ENCODE results near the gene NMU. TPM values are rescaled to one million over a fixed set of nuclear protein-coding genes. Genes with fewer than 3 reads are reported as not detected.

The NMU gene
- total and polyA plus RNA-seq, 2 of the 4 experiments (the other 2 are of a cell fraction) = not detected

GRCh38 chr4:55684276-55684675 is 48.2 kb upstream of the NMU start:
- CTCF ChIA-PET = no interaction called here
- POLR2A ChIA-PET (ENCODE audit: unreplicated experiment) = no interaction called here
- Histone ChIP-seq H3K9me1 (ENCODE audit: insufficient read depth, low read length) (no peaks in the 10 kb centered on the region), H3K4me2 (ENCODE audit: low read depth, low read length) (no peak overlapping the region), H4K20me1 (ENCODE audit: insufficient read depth, low read length) (no peaks in the 10 kb centered on the region), H3K79me1 (ENCODE audit: low read depth in 1 of 2, low read length in 2 of 2) (no peaks in the 10 kb centered on the region), H3K18ac (ENCODE audit: low read depth, low read length) (no peak overlapping the region), H2BK20ac (ENCODE audit: low read depth, low read length) (no peak overlapping the region), H3K27ac (ENCODE audit: insufficient read depth, low read length) (no peak overlapping the region), H2AFZ (replicated peaks; ENCODE audit: low read length, poor library complexity) (no peak overlapping the region), H3K27me3 (ENCODE audit: control insufficient read depth, insufficient read depth, low read length) (no peaks in the 10 kb centered on the region), H3K56ac (ENCODE audit: extremely low read depth, insufficient read depth, low read length) (no peak overlapping the region), H3K14ac (replicated peaks; ENCODE audit: low read depth, low read length) (no peak overlapping the region), H3K4me3 (ENCODE audit: insufficient read depth, low read depth, low read length) (no peak overlapping the region), H4K91ac (ENCODE audit: insufficient read depth, low read depth, low read length) (no peak overlapping the region), H3K9me3 (ENCODE audit: control insufficient read depth, insufficient read depth, low read length) (no peaks in the 10 kb centered on the region), H3K4me1 (ENCODE audit: control insufficient read depth, insufficient read depth, low read length) (no peaks in the 10 kb centered on the region), H3K23ac (ENCODE audit: low read depth, low read length) (no peak overlapping the region), H2BK15ac (ENCODE audit: low read depth, low read length) (no peak overlapping the region), H4K5ac (ENCODE audit: low read depth, low read length) (no peak overlapping the region), H3K9ac (ENCODE audit: low read depth, low read length) (no peak overlapping the region), H2AK9ac (replicated peaks; ENCODE audit: low read depth, low read length, poor library complexity) (no peak overlapping the region), H2BK120ac (ENCODE audit: low read depth, low read length) (no peak overlapping the region), H3K4ac (ENCODE audit: low read depth, low read length) (no peak overlapping the region), H4K8ac (ENCODE audit: low read depth in 2 of 2, low read length in 2 of 2) (no peak overlapping the region), H2AK5ac (ENCODE audit: low read depth, low read length) (no peak overlapping the region), H2BK5ac (ENCODE audit: low read depth, low read length, poor library complexity, severe bottlenecking) (no peak overlapping the region), H3K36me3 (ENCODE audit: control insufficient read depth, insufficient read depth, low read length) (no peaks in the 10 kb centered on the region)
- TF ChIP-seq RFX5 (IDR thresholded peaks at IDR 0.05; ENCODE audit: low read depth, low read length) (no peak), USF2 (IDR thresholded peaks at IDR 0.05; ENCODE audit: low read depth, low read length) (no peak), ELK1 (IDR thresholded peaks at IDR 0.05; ENCODE audit: borderline replicate concordance, low read depth, low read length) (no peak), MXI1 (IDR thresholded peaks at IDR 0.05; ENCODE audit: borderline replicate concordance, low read depth, low read length) (no peak), MAZ (IDR thresholded peaks at IDR 0.05; ENCODE audit: borderline replicate concordance, low read depth, low read length) (no peak), RAD21 (IDR thresholded peaks at IDR 0.05; ENCODE audit: low read length) (no peak), MAFK (IDR thresholded peaks at IDR 0.05; ENCODE audit: low read depth, low read length) (no peak), FOS (IDR thresholded peaks at IDR 0.05; ENCODE audit: low read depth, low read length) (no peak), NFE2L2 (IDR thresholded peaks at IDR 0.05; ENCODE audit: low read depth, low read length) (no peak), CTCF (conservative IDR thresholded peaks at IDR 0.05; ENCODE audit: low read depth, low read length) (no peak), CEBPB (IDR thresholded peaks at IDR 0.05; ENCODE audit: low read depth, low read length) (no peak), BHLHE40 (IDR thresholded peaks at IDR 0.05; ENCODE audit: low read depth, low read length) (no peak), RCOR1 (IDR thresholded peaks at IDR 0.05; ENCODE audit: insufficient replicate concordance, low read length) (no peak), SMC3 (IDR thresholded peaks at IDR 0.05; ENCODE audit: low read depth, low read length) (no peak), POLR2A (IDR thresholded peaks at IDR 0.05; ENCODE audit: low read depth, low read length) (no peak)
- DNase-seq (no peak), ATAC-seq (ENCODE audit: low read depth) (no peak)
- whole genome bisulfite sequencing, 2 experiments (ENCODE audit: extremely low coverage in 2 of 2, insufficient read length in 1 of 2) = no CpG with 5 or more reads among the region's 3 CpGs
- intact Hi-C loops (cut with micrococcal nuclease) (no loop called here), in situ Hi-C loops (cut with MboI; ENCODE audit: low sequenced_read_pairs) (no loop called here), dilution Hi-C loops (cut with HindIII; ENCODE audit: low sequenced_read_pairs, unreplicated experiment) (no loop called here)
- no TSS peak for BruUV-seq (replicated peaks)
